Measurements from ENCODE around the gene CABLES2. TPM values are rescaled to one million over a fixed set of nuclear protein-coding genes. Genes with fewer than 3 reads are reported as not detected.

CABLES2 gene
- total and polyA plus RNA-seq, 9 of the 15 experiments (the other 6 are each of a cell fraction or from before 2014, with no cell fraction given) = 0.46 to 4.2 (median 1.6) TPM

GRCh38 chr20:62421716-62421990 is 14.6 kb upstream of the CABLES2 start:
- no peak for FAIRE-seq
- Histone ChIP-seq H3K4me3 (no peak overlapping the region), H3K4me2 (ENCODE audit: insufficient read depth, low read length) (no peak overlapping the region), H3K27ac (ENCODE audit: extremely low read depth, low read depth, low read length) (no peak overlapping the region), H3K9me3 (replicated peaks; ENCODE audit: control insufficient read depth, insufficient read depth, low read depth, low read length) (no peaks in the 10 kb centered on the region), H3K9me1 (ENCODE audit: control insufficient read depth, insufficient read depth, low read length) (peaks cover 3% of the 10 kb centered on the region), H4K20me1 (replicated peaks; ENCODE audit: control insufficient read depth, insufficient read depth, low read length) (0 out of 2 replicates have a peak, but pooled peaks cover 10% of the 10 kb centered on the region), H3K27me3 (ENCODE audit: control insufficient read depth in 2 of 2, insufficient read depth in 2 of 2, low read length in 2 of 2) (peaks cover 2 to 49% of the 10 kb centered on the region in 2 experiments; a peak in 3 of 5 replicates), H3K9ac (ENCODE audit: insufficient read depth in 1 of 2, low read depth in 2 of 2, low read length in 2 of 2) (no peak overlapping the region), H3K4me1 (replicated peaks in 1 of 2; ENCODE audit: control insufficient read depth in 2 of 2, insufficient read depth in 2 of 2, low read length in 2 of 2) (peaks cover 8 to 76% of the 10 kb centered on the region in 2 experiments; a peak in 4 of 5 replicates), H3K36me3 (ENCODE audit: control insufficient read depth, insufficient read depth, low read length) (no peaks in the 10 kb centered on the region), H3K79me2 (ENCODE audit: control insufficient read depth, insufficient read depth, low read length) (no peaks in the 10 kb centered on the region), H2AFZ (ENCODE audit: low read depth, low read length) (no peak overlapping the region)
- CTCF ChIA-PET (ENCODE audit: low intra/inter-chr PET ratio) = no interaction called here
- intact Hi-C loops (cut with micrococcal nuclease) = no loop called here
- no peak for DNase-seq (ENCODE audit: extremely low read depth in 1 of 4, low spot score in 3 of 4)
- 29% methylated on average over 6 of the region's 6 CpGs for WGBS (ENCODE audit: insufficient coverage, low coverage, missing lambda C conversion rate)
- POLR2A ChIA-PET = interaction anchor here (0.6 kb wide), 1 partner anchor 210 kb away, joined by 5 read pairs; no protein-coding TSS in a partner anchor
- no peak for ATAC-seq
- BruUV-seq (replicated peaks) = no TSS peak
- in situ Hi-C loops (cut with MboI) = no loop called here
- no peak for TF ChIP-seq FOXJ2 (tag; IDR thresholded peaks at IDR 0.05)
- TF ChIP-seq, protein P1, sequence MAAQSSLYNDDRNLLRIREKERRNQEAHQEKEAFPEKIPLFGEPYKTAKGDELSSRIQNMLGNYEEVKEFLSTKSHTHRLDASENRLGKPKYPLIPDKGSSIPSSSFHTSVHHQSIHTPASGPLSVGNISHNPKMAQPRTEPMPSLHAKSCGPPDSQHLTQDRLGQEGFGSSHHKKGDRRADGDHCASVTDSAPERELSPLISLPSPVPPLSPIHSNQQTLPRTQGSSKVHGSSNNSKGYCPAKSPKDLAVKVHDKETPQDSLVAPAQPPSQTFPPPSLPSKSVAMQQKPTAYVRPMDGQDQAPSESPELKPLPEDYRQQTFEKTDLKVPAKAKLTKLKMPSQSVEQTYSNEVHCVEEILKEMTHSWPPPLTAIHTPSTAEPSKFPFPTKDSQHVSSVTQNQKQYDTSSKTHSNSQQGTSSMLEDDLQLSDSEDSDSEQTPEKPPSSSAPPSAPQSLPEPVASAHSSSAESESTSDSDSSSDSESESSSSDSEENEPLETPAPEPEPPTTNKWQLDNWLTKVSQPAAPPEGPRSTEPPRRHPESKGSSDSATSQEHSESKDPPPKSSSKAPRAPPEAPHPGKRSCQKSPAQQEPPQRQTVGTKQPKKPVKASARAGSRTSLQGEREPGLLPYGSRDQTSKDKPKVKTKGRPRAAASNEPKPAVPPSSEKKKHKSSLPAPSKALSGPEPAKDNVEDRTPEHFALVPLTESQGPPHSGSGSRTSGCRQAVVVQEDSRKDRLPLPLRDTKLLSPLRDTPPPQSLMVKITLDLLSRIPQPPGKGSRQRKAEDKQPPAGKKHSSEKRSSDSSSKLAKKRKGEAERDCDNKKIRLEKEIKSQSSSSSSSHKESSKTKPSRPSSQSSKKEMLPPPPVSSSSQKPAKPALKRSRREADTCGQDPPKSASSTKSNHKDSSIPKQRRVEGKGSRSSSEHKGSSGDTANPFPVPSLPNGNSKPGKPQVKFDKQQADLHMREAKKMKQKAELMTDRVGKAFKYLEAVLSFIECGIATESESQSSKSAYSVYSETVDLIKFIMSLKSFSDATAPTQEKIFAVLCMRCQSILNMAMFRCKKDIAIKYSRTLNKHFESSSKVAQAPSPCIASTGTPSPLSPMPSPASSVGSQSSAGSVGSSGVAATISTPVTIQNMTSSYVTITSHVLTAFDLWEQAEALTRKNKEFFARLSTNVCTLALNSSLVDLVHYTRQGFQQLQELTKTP (IDR thresholded peaks at IDR 0.05; ENCODE audit: low read depth in 1 of 2, partially characterized antibody in 2 of 2) = no peak
- no peak for TF ChIP-seq BHLHE40 (IDR thresholded peaks at IDR 0.05; ENCODE audit: low read length)
- TF ChIP-seq NCOA4 (IDR thresholded peaks at IDR 0.05; ENCODE audit: partially characterized antibody) = no peak
- no peak for TF ChIP-seq NR2C2 (CRISPR knock-in tag; IDR thresholded peaks at IDR 0.05)
- no peak for TF ChIP-seq NR2C2 (tag; IDR thresholded peaks at IDR 0.05)
- no peak for TF ChIP-seq TARDBP (IDR thresholded peaks at IDR 0.05)
- TF ChIP-seq ZC3H11A (IDR thresholded peaks at IDR 0.05; ENCODE audit: low read depth, low read length) = no peak
- no peak for TF ChIP-seq BRD4 (IDR thresholded peaks at IDR 0.05)
- no peak for TF ChIP-seq MXI1 (IDR thresholded peaks at IDR 0.05; ENCODE audit: low read depth, low read length)
- TF ChIP-seq GABPB1 (CRISPR knock-in tag; IDR thresholded peaks at IDR 0.05) = no peak
- no peak for TF ChIP-seq ETS1 (conservative IDR thresholded peaks at IDR 0.05; ENCODE audit: control insufficient read depth, low read depth, low read length)
- TF ChIP-seq ADNP (tag; IDR thresholded peaks at IDR 0.05) = no peak
- no peak for TF ChIP-seq ARHGAP35 (IDR thresholded peaks at IDR 0.05; ENCODE audit: partially characterized antibody)

Measured in K562 (cell line).